Measurements from ENCODE around the gene NELL2.

GRCh38 chr12:44503329-44503728, 372.8 kb downstream of the NELL2 start:
- TF ChIP-seq CTCF (IDR thresholded peaks at IDR 0.05) (no peak), POLR2A (IDR thresholded peaks at IDR 0.05) (no peak)
